Sigmoid colon (tissue), 7 donors: ENCODE results near the gene CALML4. TPM values are rescaled to one million over a fixed set of nuclear protein-coding genes. Genes with fewer than 3 reads are reported as not detected.

Experiments used
- DNase-seq: peaks from one replicate; pipeline ENCODE4 v3.0.0-alpha.2; 2019
- H3K27ac ChIP-seq, 4 donors: fragments of 200-600 bp; sonication (generic); one replicate each; pipeline ENCODE4 v1.5.1; 2016 to 2019; ENCODE audit warnings: mild to moderate bottlenecking in 1 of 4
- H3K27me3 ChIP-seq, 3 donors: fragments of 200-600 bp; sonication (generic); one replicate each; pipeline ENCODE4 v1.5.1; 2019; ENCODE audit warnings: mild to moderate bottlenecking in 1 of 3
- H3K36me3 ChIP-seq, 4 donors: fragments of 200-600 bp; sonication (generic); one replicate each; pipeline ENCODE4 v1.5.1; 2016 to 2019
- H3K4me1 ChIP-seq, 4 donors: fragments of 200-600 bp; sonication (generic); one replicate each; pipeline ENCODE4 v1.5.1; 2017 to 2019
- H3K4me3 ChIP-seq, 4 donors: fragments of 200-600 bp; sonication (generic); one replicate each; pipeline ENCODE4 v1.5.1; 2017 to 2019; ENCODE audit warnings: mild to moderate bottlenecking in 2 of 4, moderate library complexity in 1 of 4
- H3K9me3 ChIP-seq, 4 donors: fragments of 200-600 bp in 3 of 4; sonication (generic) in 3 of 4; one replicate each; pipeline versions ENCODE4 v1.5.1 to v1.6.1; 2013 to 2019
- EP300 ChIP-seq, 4 donors: sonication (generic); formaldehyde crosslinking; IDR thresholded peaks; one replicate each; pipeline ENCODE4 v1.6.1; 2017; ENCODE audit warnings: antibody characterized with exemption in 4 of 4
- POLR2A ChIP-seq, 2 donors: fragments of 450-650 bp; IDR thresholded peaks; one replicate each; pipeline ENCODE4 v1.6.1; 2016; ENCODE audit warnings: antibody characterized with exemption in 2 of 2, mild to moderate bottlenecking in 2 of 2, moderate library complexity in 2 of 2
- POLR2AphosphoS5 ChIP-seq, 4 donors: sonication (generic); formaldehyde crosslinking; IDR thresholded peaks; one replicate each; pipeline ENCODE4 v1.6.1; 2017; ENCODE audit warnings: antibody characterized with exemption in 4 of 4
- WGBS, 2 donors: extraction: QIAGEN DNeasy Blood & Tissue Kit; methylation state at CpG; one replicate each; pipeline ENCODE4 v1.1.7; 2013; 5-methylcytosine and 5-hydroxymethylcytosine counted together
- intact Hi-C: fragments of 100-400 bp; cut with DNase I; formaldehyde crosslinking; loops from one replicate; pipeline ENCODE4 v1.15.1; 2023
- polyA plus RNA-seq, 3 donors: library from polyadenylated mRNA; stranded (reverse); fragments of 200-250 nt; gene quantifications; one replicate each; pipeline ENCODE4 v1.2.3, GENCODE V29; 2013
- total RNA-seq, 4 donors: library from RNA; depleted of rRNA; stranded (reverse); fragments of >200 nt; gene quantifications; one replicate each; pipeline ENCODE4 v1.1.0, GENCODE V29; 2016
- TF ChIP-seq, protein P1 (sequence below), 4 experiments: fragments of 450-650 bp in 3 of 4; fragments of 200-600 bp in 1 of 4; IDR thresholded peaks; one replicate each; pipeline ENCODE4 v1.5.1; 2016 to 2019; ENCODE audit warnings: antibody characterized with exemption in 4 of 4, mild to moderate bottlenecking in 3 of 4, moderate library complexity in 2 of 4
- donor health status: healthy with polysubstance abuse.
- donor health status: Bipolar disorder and iron deficiency.
- donor health status: healthy.

Gene CALML4
- total and polyA plus RNA-seq, 7 donors: 3.9 to 309 (median 10.9) TPM

DNA sequence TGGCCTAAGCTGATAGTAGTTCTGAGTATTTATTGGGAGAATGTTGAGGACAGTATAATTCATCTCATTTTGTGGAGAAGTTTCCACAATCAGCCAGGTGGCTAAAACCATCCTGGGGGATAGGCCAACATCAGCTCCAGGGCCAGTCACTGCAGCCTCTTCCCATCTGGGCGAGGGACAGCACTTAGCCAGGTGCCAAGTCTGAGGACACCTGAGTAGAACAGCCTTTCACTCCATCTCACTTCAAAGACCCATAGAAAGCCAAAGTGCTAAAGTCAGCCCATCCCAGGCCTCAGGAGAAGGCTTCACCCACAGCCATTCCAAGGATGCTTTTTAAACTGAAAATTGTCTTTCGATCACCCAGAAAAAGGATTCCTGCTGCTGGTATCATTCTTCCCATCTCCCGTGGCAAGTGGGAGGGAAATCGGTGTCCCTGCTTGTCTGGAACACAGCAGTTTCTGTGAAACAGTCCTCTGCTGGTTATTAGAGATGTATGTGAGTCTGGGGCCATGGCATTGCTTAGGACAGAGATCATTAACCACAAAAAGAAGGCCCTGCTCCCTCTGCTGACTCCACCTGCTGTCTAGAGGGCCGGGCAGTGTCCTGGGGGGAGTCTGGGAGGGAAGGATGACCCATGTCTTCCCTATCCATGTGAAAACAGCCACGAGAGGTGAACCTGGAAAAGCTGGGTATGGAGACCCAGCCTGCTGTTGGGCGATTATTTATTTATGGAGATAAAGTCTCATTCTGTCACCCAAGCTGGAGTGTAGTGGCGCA, 9.6 kb downstream of the CALML4 start:
- no peak for DNase-seq
- H3K27ac ChIP-seq: peak overlapping the region; percentile 4 to 53 (median 9)

DNA sequence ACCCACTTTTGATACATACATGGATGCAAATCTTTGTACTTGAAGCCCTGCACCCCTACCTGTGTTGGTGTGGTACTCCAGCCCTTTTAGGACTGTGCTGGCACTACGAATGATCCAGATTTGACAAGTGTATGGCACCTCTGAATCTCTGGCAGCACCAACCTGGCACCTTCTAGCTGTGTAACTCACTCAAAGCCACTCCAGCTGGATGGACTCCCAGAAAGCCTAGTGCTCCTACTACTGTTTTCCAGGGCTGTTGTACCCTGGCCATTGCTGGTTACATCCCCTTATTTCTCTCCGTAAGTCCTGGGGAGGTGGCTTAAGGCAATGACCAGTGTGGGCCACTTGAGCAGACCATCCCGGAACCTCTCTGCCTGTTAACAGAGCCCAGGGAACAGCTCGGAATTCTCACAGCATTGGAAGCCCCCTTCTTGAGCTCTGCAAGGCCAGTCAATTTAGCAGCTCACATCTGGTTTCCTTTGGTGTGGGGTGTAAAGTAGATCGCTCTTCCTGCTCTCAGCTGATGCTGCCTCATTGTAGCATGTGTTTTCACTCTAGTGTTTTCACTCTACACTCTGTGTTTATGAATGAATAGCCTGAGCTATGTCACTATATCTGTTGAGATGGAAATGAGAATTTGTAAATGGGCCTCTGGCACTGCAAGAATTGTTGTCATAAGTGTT, 12.2 kb downstream of the CALML4 start:
- no peaks in the 10 kb centered on the region for H3K9me3 ChIP-seq
- DNase-seq: no peak
- peaks cover 0 to 57% (median 43%) of the 10 kb centered on the region in 4 donors for H3K4me1 ChIP-seq
- 91 to 92% methylated on average over 5 of the region's 5 CpGs for WGBS, 2 donors
- peaks cover 0 to 17% (median 7%) of the 10 kb centered on the region in 4 donors for H3K36me3 ChIP-seq
- intact Hi-C loops: no loop called here
- no peaks in the 10 kb centered on the region for H3K27me3 ChIP-seq
- peak overlapping the region; percentile 20 to 61 (median 47) for H3K27ac ChIP-seq
- H3K4me3 ChIP-seq: no peak overlapping the region
- TF ChIP-seq EP300 (IDR thresholded peaks at IDR 0.05) (no peak), POLR2AphosphoS5 (IDR thresholded peaks at IDR 0.05) (peak in 1 of 4 donors; percentile 6)

More for the DNA sequence above, 9.6 kb downstream of the CALML4 start:
- H3K4me3 ChIP-seq: no peak overlapping the region
- TF ChIP-seq POLR2AphosphoS5 (IDR thresholded peaks at IDR 0.05) (no peak), POLR2A (IDR thresholded peaks at IDR 0.05) (no peak), EP300 (IDR thresholded peaks at IDR 0.05) (no peak)
- TF ChIP-seq, protein P1, sequence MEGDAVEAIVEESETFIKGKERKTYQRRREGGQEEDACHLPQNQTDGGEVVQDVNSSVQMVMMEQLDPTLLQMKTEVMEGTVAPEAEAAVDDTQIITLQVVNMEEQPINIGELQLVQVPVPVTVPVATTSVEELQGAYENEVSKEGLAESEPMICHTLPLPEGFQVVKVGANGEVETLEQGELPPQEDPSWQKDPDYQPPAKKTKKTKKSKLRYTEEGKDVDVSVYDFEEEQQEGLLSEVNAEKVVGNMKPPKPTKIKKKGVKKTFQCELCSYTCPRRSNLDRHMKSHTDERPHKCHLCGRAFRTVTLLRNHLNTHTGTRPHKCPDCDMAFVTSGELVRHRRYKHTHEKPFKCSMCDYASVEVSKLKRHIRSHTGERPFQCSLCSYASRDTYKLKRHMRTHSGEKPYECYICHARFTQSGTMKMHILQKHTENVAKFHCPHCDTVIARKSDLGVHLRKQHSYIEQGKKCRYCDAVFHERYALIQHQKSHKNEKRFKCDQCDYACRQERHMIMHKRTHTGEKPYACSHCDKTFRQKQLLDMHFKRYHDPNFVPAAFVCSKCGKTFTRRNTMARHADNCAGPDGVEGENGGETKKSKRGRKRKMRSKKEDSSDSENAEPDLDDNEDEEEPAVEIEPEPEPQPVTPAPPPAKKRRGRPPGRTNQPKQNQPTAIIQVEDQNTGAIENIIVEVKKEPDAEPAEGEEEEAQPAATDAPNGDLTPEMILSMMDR (IDR thresholded peaks at IDR 0.05): no peak
- intact Hi-C loops: no loop called here
- peaks cover 0 to 47% (median 37%) of the 10 kb centered on the region in 4 donors for H3K4me1 ChIP-seq
- no peaks in the 10 kb centered on the region for H3K27me3 ChIP-seq
- WGBS, 2 donors: 85 to 92% methylated on average over 8 of the region's 8 CpGs
- peaks cover 0 to 17% (median 7%) of the 10 kb centered on the region in 4 donors for H3K36me3 ChIP-seq
- no peaks in the 10 kb centered on the region for H3K9me3 ChIP-seq

DNA sequence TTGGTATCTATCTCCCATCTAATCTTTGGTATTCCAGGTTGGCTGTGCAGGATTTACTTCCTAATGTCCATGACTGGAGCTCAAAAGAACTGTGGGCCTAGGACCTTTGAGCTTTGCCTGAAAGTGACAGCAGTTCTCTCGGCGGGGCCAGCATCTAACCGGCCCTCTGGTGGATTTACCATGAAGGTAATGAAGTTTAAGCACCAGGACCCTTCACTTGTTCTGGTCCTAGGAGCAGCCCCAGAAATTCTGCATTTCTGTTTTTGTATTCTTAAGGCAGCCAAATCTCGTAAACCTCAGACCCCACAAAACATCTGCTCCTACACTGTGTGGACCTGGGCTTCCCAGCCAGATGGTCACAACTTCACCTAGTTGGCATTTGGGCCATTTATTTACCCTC, 13.0 kb downstream of the CALML4 start:
- no peak overlapping the region for H3K4me3 ChIP-seq
- intact Hi-C loops: no loop called here
- 79 to 89% methylated on average over 4 of the region's 4 CpGs for WGBS, 2 donors
- peaks cover 0 to 17% (median 7%) of the 10 kb centered on the region in 4 donors for H3K36me3 ChIP-seq
- H3K9me3 ChIP-seq: no peaks in the 10 kb centered on the region
- no peaks in the 10 kb centered on the region for H3K27me3 ChIP-seq
- no peak for DNase-seq
- H3K4me1 ChIP-seq: peaks cover 0 to 64% (median 50%) of the 10 kb centered on the region in 4 donors
- peak overlapping the region; percentile 2 to 61 (median 47) for H3K27ac ChIP-seq
- TF ChIP-seq POLR2A (IDR thresholded peaks at IDR 0.05) (no peak), EP300 (IDR thresholded peaks at IDR 0.05) (no peak), POLR2AphosphoS5 (IDR thresholded peaks at IDR 0.05) (no peak)
- TF ChIP-seq, protein P1 (IDR thresholded peaks at IDR 0.05): no peak

DNA sequence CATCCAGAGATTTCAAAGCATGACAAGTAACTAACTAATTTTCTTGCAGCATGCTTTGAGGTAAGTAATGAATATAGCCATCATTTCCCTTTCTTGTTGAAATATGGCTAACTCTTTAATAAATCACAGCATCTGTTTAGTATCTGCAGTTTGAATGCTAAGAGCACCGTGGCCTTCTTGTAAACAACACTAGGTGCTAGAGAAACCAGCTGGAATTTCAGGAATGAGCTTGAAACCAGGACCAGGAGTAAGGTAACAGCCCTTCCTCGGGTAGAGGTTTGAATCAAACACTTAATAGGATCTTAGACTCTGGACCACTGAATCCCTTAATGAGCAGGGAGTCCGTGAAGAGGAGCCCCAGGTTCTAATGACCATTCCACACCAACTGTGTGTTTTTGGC, 13.6 kb downstream of the CALML4 start:
- TF ChIP-seq POLR2AphosphoS5 (IDR thresholded peaks at IDR 0.05) (peak in 3 of 4 donors; percentile 13 to 49 (median 46)), EP300 (IDR thresholded peaks at IDR 0.05) (no peak), POLR2A (IDR thresholded peaks at IDR 0.05) (no peak)
- TF ChIP-seq, protein P1 (IDR thresholded peaks at IDR 0.05): no peak
- DNase-seq: no peak
- Histone ChIP-seq H3K9me3 (no peaks in the 10 kb centered on the region), H3K27me3 (no peaks in the 10 kb centered on the region), H3K4me1 (peaks cover 0 to 64% (median 54%) of the 10 kb centered on the region in 4 donors), H3K4me3 (no peak overlapping the region), H3K27ac (peak overlapping the region; percentile 2 to 61 (median 47)), H3K36me3 (peaks cover 0 to 17% (median 7%) of the 10 kb centered on the region in 4 donors)
- WGBS, 2 donors: 64 to 74% methylated on average over 3 of the region's 3 CpGs
- intact Hi-C loops: no loop called here

DNA sequence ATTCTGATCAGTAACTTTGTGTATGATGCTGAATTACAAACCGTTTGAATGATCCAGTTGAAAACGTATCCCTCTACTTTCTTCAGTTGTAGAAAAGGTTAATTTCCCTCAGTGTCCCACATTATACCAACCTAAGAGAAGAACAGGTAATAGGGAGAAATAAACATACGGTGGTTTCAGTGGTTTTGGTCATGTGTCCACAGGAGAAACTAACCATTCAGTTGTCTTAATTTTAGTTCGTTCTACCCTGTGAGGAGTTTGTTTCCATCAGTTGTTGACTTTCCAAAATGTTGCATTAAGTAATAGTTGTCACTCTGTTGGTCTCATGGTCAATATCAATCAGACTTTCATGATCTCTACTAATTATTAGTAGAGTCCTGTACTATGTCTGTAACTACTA, 15.1 kb downstream of the CALML4 start:
- Histone ChIP-seq H3K36me3 (peaks cover 1 to 20% (median 7%) of the 10 kb centered on the region in 4 donors), H3K9me3 (no peaks in the 10 kb centered on the region), H3K27ac (peak overlapping the region in 3 of 4 donors; percentile 38 to 85 (median 76)), H3K27me3 (no peaks in the 10 kb centered on the region), H3K4me3 (no peak overlapping the region), H3K4me1 (peaks cover 0 to 71% (median 62%) of the 10 kb centered on the region in 4 donors)
- no peak for DNase-seq
- intact Hi-C loops: no loop called here
- TF ChIP-seq POLR2AphosphoS5 (IDR thresholded peaks at IDR 0.05): peak in 1 of 4 donors; percentile 3
- no peak for TF ChIP-seq POLR2A (IDR thresholded peaks at IDR 0.05)
- 81 to 88% methylated on average over 4 of the region's 4 CpGs for WGBS, 2 donors
